Measurements from ENCODE around the gene HACD4.
A peak's percentile ranks its signal among the peaks of the same experiment; 100 is the strongest.
"Not testable (repeated sequence)": the region's sequence is repeated elsewhere in the genome, so short reads cannot be mapped to it uniquely, and the experiment has no call there.

HACD4 gene

DNA sequence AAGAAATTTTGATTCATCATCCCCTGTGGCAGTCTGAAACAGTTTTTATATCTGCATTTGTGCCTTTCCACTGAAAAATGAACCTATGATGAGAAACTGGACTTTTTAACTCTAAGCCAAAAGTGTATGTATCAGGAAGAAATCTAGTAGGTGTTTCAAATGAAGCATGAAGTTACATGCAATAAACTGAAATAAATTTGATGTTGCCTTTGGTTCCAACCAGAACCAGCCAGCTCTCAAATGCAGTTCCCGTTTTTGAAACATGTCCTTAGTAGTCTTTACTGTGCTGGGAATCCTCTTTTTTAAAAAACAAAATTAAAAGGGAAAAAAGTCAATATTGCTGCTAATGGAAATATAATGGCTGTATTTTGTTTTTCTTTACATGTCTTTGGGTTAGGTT, 43.9 kb downstream of the HACD4 start:
- TF ChIP-seq, protein P1, sequence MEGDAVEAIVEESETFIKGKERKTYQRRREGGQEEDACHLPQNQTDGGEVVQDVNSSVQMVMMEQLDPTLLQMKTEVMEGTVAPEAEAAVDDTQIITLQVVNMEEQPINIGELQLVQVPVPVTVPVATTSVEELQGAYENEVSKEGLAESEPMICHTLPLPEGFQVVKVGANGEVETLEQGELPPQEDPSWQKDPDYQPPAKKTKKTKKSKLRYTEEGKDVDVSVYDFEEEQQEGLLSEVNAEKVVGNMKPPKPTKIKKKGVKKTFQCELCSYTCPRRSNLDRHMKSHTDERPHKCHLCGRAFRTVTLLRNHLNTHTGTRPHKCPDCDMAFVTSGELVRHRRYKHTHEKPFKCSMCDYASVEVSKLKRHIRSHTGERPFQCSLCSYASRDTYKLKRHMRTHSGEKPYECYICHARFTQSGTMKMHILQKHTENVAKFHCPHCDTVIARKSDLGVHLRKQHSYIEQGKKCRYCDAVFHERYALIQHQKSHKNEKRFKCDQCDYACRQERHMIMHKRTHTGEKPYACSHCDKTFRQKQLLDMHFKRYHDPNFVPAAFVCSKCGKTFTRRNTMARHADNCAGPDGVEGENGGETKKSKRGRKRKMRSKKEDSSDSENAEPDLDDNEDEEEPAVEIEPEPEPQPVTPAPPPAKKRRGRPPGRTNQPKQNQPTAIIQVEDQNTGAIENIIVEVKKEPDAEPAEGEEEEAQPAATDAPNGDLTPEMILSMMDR (IDR thresholded peaks at IDR 0.05; ENCODE audit: low read depth, low read length), result no peak
- DNase-seq (ENCODE audit: extremely low read depth, low read depth), result no peak

DNA sequence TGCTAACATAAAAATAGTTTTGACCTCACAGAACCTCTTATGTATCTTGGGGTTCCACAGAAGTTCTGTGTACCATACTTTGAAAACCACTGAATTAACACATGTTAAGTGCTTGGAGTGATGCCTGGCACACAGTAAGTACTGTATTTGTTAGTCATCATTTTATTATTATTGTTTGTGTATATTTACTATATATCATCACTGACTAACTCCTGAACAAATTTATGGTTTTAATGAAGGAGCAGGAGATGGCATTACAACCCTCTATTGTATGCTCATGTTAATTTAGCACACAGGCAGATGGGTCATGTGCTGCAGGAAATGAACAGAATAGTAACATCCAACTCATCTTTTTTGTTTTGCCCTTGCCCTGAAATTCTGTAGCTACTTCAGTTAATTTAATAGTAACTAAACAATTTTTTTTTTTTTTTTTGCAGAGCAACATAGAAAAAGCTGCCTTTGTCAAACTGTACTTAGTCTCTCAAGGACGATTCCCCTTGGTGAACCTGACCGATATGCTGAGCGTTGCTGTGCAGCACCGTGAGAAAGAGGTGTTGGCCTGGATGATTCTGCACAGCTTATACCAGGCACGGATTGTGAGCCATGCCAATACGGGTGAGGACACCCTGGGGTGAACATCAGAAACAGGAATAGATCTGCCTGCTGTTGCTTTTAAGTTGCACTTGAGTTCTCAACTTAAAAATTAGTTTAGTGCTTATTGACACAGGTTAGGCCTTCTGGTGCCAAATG, 45.4 kb downstream of the HACD4 start:
- no peak for DNase-seq (ENCODE audit: extremely low read depth, low read depth)
- TF ChIP-seq, protein P1 (IDR thresholded peaks at IDR 0.05; ENCODE audit: low read depth, low read length), result no peak

GRCh38 chr9:20984506-20984905, 46.9 kb downstream of the HACD4 start:
- TF ChIP-seq, protein P1 (IDR thresholded peaks at IDR 0.05; ENCODE audit: low read depth, low read length), result no peak
- no peak for DNase-seq (ENCODE audit: extremely low read depth, low read depth)

- TF ChIP-seq, protein P1 (IDR thresholded peaks at IDR 0.05; ENCODE audit: low read depth, low read length), result no peak
- DNase-seq (ENCODE audit: extremely low read depth, low read depth), result peak; percentile 82
These were observed 50.0 kb downstream of the HACD4 start for GRCh38 chr9:20981486-20981885.

- TF ChIP-seq, protein P1 (IDR thresholded peaks at IDR 0.05; ENCODE audit: low read depth, low read length), result no peak
- DNase-seq (ENCODE audit: extremely low read depth, low read depth), result peak; percentile 73
These were observed 50.5 kb downstream of the HACD4 start for GRCh38 chr9:20980832-20981455.

DNA sequence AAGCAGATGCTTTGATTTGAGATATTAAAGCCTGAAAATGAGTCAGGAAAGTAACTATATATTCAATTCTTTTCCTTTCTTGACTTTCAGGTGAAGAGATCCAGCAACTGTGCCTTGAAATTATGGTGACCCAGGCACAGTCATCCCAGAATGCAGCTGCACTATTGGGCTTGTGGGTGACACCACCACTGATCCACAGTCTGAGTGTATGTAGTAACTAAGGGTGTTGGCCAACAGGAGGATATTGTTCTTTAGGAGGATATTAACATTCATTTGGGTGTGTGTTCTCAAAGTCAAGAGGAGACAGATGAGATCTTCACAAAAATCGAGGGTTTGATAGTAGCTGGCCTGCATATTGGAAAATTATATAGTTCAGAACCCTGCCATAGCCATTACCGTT, 53.2 kb downstream of the HACD4 start:
- TF ChIP-seq, protein P1 (IDR thresholded peaks at IDR 0.05; ENCODE audit: low read depth, low read length), result no peak
- DNase-seq (ENCODE audit: extremely low read depth, low read depth), result no peak

GRCh38 chr9:20974191-20974938, 57.1 kb downstream of the HACD4 start:
- not testable (repeated sequence) for DNase-seq (ENCODE audit: extremely low read depth, low read depth)

DNA sequence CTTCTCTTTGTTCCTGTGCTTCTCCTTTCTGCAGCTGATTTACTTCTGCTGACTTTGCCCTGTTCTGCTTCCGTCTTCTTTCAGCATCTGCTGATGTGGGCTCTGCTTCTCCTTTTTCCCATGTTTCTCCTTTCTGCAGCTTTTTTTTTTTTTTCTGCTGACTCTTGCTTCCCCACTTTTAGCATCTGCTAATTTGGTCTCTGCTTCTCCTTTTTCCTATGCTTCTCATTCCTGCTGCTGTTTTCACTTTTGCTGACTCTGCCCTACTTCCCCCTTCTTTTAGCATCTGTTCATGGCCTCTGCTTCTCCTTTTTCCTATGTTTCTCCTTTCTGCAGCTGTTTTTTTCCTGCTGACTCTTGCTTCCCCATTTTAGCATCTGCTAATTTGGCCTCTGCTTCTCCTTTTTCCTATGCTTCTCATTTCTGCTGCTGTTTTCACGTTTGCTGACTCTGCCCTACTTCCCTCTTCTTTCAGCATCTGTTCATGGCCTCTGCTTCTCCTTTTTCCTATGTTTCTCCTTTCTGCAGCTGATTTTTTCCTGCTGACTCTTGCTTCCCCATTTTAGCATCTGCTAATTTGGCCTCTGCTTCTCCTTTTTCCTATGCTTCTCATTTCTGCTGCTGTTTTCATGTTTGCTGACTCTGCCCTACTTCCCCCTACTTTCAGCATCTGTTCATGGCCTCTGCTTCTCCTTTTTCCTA, 58.0 kb downstream of the HACD4 start:
- DNase-seq (ENCODE audit: extremely low read depth, low read depth), result not testable (repeated sequence)

All from AG09319 (cell line).